ENCODE results near the gene ETFDH. TPM values are rescaled to one million over a fixed set of nuclear protein-coding genes. Genes with fewer than 3 reads are reported as not detected.

The ETFDH gene
- total and polyA plus RNA-seq, 9 of the 15 experiments (the other 6 are each of a cell fraction or from before 2014, with no cell fraction given) = 14.6 to 33.6 (median 25.9) TPM

GRCh38 chr4:158758142-158758541 is 86.0 kb downstream of the ETFDH start:
- no peak overlapping the region for H3K27ac ChIP-seq (ENCODE audit: extremely low read depth, low read depth, low read length)
- H4K20me1 ChIP-seq (replicated peaks; ENCODE audit: control insufficient read depth, insufficient read depth, low read length) = no peaks in the 10 kb centered on the region
- H3K9me3 ChIP-seq (replicated peaks; ENCODE audit: control insufficient read depth, insufficient read depth, low read depth, low read length) = no peaks in the 10 kb centered on the region
- no peak overlapping the region for H2AFZ ChIP-seq (ENCODE audit: low read depth, low read length)
- no peak for FAIRE-seq
- H3K79me2 ChIP-seq (ENCODE audit: control insufficient read depth, insufficient read depth, low read length) = no peaks in the 10 kb centered on the region
- no peaks in the 10 kb centered on the region for H3K9me1 ChIP-seq (ENCODE audit: control insufficient read depth, insufficient read depth, low read length)
- in situ Hi-C loops (cut with MboI) = no loop called here
- DNase-seq (ENCODE audit: extremely low read depth in 1 of 4, low spot score in 3 of 4) = no peak
- intact Hi-C loops (cut with micrococcal nuclease) = no loop called here
- CTCF ChIA-PET (ENCODE audit: low intra/inter-chr PET ratio) = no interaction called here
- no peak for ATAC-seq
- BruUV-seq (replicated peaks) = no TSS peak
- POLR2A ChIA-PET = interaction anchor here (0.7 kb wide), 1 partner anchor 671 kb away, joined by 3 read pairs; no protein-coding TSS in a partner anchor
- no peak overlapping the region for H3K4me2 ChIP-seq (ENCODE audit: insufficient read depth, low read length)
- no peaks in the 10 kb centered on the region for H3K36me3 ChIP-seq (ENCODE audit: control insufficient read depth, insufficient read depth, low read length)
- WGBS (ENCODE audit: insufficient coverage, low coverage, missing lambda C conversion rate) = 13% methylated on average over 4 of the region's 4 CpGs
- no peak overlapping the region for H3K4me3 ChIP-seq
- H3K9ac ChIP-seq (ENCODE audit: insufficient read depth in 1 of 2, low read depth in 2 of 2, low read length in 2 of 2) = no peak overlapping the region
- H3K27me3 ChIP-seq (ENCODE audit: control insufficient read depth in 2 of 2, insufficient read depth in 2 of 2, low read length in 2 of 2) = no peaks in the 10 kb centered on the region
- peaks cover 0 to 4% of the 10 kb centered on the region in 2 experiments; a peak in 1 of 5 replicates for H3K4me1 ChIP-seq (replicated peaks in 1 of 2; ENCODE audit: control insufficient read depth in 2 of 2, insufficient read depth in 2 of 2, low read length in 2 of 2)
- TF ChIP-seq ZNF830 (CRISPR knock-in tag; IDR thresholded peaks at IDR 0.05) = no peak
- TF ChIP-seq RAD21 (CRISPR knock-in tag; conservative IDR thresholded peaks at IDR 0.05 in 1 of 2, IDR thresholded peaks at IDR 0.05 in 1 of 2) = no peak
- no peak for TF ChIP-seq ZBTB12 (CRISPR knock-in tag; IDR thresholded peaks at IDR 0.05)
- TF ChIP-seq, protein P1, sequence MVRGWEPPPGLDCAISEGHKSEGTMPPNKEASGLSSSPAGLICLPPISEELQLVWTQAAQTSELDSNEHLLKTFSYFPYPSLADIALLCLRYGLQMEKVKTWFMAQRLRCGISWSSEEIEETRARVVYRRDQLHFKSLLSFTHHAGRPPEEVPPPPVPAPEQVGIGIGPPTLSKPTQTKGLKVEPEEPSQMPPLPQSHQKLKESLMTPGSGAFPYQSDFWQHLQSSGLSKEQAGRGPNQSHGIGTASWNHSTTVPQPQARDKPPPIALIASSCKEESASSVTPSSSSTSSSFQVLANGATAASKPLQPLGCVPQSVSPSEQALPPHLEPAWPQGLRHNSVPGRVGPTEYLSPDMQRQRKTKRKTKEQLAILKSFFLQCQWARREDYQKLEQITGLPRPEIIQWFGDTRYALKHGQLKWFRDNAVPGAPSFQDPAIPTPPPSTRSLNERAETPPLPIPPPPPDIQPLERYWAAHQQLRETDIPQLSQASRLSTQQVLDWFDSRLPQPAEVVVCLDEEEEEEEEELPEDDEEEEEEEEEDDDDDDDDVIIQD (CRISPR knock-in tag; IDR thresholded peaks at IDR 0.05) = no peak
- TF ChIP-seq HMG20A (CRISPR knock-in tag; conservative IDR thresholded peaks at IDR 0.05) = no peak
- TF ChIP-seq ZNF253 (CRISPR knock-in tag; conservative IDR thresholded peaks at IDR 0.05) = no peak
- TF ChIP-seq SMAD4 (CRISPR knock-in tag; conservative IDR thresholded peaks at IDR 0.05) = no peak
- TF ChIP-seq PRPF4 (IDR thresholded peaks at IDR 0.05; ENCODE audit: insufficient read depth, low read depth, low read length, poor library complexity, severe bottlenecking) = no peak
- TF ChIP-seq ZNF217 (CRISPR knock-in tag; IDR thresholded peaks at IDR 0.05) = no peak
- no peak for TF ChIP-seq HCFC1 (IDR thresholded peaks at IDR 0.05; ENCODE audit: low read depth, low read length)
- no peak for TF ChIP-seq SP2 (IDR thresholded peaks at IDR 0.05; ENCODE audit: extremely low read depth, low read depth, low read length, poor library complexity, severe bottlenecking)
- TF ChIP-seq GABPB1 (CRISPR knock-in tag; IDR thresholded peaks at IDR 0.05) = no peak
- no peak for TF ChIP-seq TAL1 (IDR thresholded peaks at IDR 0.05)
- TF ChIP-seq E4F1 (CRISPR knock-in tag; IDR thresholded peaks at IDR 0.05; ENCODE audit: borderline replicate concordance) = no peak
- no peak for TF ChIP-seq ZBTB49 (CRISPR knock-in tag; IDR thresholded peaks at IDR 0.05; ENCODE audit: borderline replicate concordance)

Data from K562 (cell line).